AG04449 (cell line): ENCODE results near the gene VPS13D.

Experiments used
- CTCF ChIA-PET: fragments of 350-600 bp; formaldehyde crosslinking; extraction: SDS; loops from one replicate; lab custom pipeline; 2021; ENCODE audit warnings: antibody characterized with exemption; lab: Yijun Ruan, JAX
- POLR2A ChIA-PET: fragments of 400-600, 350-600 bp; formaldehyde crosslinking; extraction: SDS; loops from one replicate; lab custom pipeline; 2020; ENCODE audit warnings: antibody characterized with exemption, inconsistent platforms; lab: Yijun Ruan, JAX
- DNase-seq: peaks from one replicate; pipeline ENCODE4 v3.0.0-alpha.2; 2010; ENCODE audit warnings: low read depth, low spot score
- H3K4me3 ChIP-seq: 2 replicates; pipeline ENCODE4 v1.5.1; 2011; ENCODE audit warnings: low read depth, mild to moderate bottlenecking, control low read depth, low read length
- TF ChIP-seq, protein P1 (sequence below): IDR thresholded peaks from one replicate; pipeline ENCODE4 v1.5.1; 2011; ENCODE audit warnings: mild to moderate bottlenecking, moderate library complexity, low read length, control low read depth, inconsistent platforms; ENCODE audit not compliant: insufficient read depth; ENCODE audit errors: missing control alignments

Gene VPS13D

DNA sequence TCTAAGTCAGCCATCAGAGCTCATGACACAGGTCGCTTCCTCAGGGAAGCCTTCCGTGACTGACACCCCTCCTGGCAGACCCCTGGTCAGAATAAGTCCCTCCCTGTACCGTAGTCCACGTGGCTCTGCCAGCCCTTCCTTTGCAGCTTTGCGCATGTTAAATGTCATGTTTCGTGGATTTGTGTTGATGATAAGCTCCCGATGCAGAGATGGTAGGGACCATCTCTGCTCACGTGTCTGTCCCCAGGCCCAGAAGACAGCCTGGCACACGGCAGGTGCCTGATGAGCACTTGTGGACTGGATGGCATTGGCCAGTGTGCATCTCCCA is 312.3 kb downstream of the VPS13D start:
- ChIA-PET POLR2A (no interaction called here), CTCF (interaction anchor here (1.1 to 1.6 kb wide), 2 partner anchors 77 to 132 kb away, joined by 3 read pairs; no protein-coding TSS in a partner anchor)
- H3K4me3 ChIP-seq = no peak overlapping the region
- TF ChIP-seq, protein P1, sequence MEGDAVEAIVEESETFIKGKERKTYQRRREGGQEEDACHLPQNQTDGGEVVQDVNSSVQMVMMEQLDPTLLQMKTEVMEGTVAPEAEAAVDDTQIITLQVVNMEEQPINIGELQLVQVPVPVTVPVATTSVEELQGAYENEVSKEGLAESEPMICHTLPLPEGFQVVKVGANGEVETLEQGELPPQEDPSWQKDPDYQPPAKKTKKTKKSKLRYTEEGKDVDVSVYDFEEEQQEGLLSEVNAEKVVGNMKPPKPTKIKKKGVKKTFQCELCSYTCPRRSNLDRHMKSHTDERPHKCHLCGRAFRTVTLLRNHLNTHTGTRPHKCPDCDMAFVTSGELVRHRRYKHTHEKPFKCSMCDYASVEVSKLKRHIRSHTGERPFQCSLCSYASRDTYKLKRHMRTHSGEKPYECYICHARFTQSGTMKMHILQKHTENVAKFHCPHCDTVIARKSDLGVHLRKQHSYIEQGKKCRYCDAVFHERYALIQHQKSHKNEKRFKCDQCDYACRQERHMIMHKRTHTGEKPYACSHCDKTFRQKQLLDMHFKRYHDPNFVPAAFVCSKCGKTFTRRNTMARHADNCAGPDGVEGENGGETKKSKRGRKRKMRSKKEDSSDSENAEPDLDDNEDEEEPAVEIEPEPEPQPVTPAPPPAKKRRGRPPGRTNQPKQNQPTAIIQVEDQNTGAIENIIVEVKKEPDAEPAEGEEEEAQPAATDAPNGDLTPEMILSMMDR = no peak
- no peak for DNase-seq

DNA sequence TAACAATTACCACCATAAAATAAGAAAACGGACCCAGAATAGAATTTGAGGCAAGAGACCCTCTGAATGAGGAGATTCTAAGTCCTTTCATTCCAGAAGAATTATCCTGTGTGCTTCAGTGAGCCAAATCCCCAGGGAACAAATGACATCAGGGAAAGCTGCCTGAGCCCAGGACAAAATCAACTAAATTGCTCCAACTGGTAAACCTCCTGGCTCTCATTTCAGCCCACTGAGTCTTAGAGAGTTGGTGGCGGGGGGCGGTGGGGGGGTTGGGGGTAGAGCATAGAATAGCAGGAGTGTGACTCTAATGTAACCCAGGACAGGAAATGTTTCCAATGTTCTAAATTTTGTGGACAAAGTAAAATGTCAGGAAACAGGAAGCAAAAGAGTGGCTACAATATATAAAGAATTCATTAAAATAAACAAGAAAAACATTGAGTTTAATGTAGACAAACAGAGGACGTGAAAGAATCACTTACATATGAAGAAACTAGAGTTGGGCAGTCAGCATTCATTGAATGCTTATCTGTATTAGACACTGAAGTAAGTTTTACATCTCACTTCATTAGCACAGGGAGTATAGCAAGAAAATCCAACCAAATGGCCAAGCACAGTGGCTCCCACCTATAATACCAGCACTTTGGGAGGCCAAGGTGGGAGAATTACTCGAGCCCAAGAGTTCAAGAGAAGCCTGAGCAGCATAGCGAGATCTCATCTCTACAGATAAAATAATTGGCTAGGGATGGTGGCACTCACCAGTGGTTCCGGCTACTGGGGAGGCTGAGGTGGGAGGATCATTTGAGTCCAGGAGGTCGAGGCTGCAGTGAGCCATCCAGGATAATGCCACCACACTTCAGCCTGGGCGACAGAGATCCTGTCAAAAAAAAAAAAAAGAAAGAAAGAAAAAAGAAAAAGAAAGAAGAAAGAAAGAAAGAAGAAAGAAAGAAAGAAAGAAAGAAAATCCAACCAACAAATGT is 313.1 kb downstream of the VPS13D start:
- no peak overlapping the region for H3K4me3 ChIP-seq
- CTCF ChIA-PET = interaction anchor here (1.6 kb wide), 1 partner anchor 133 kb away, joined by 3 read pairs; no protein-coding TSS in a partner anchor
- no peak for DNase-seq
- TF ChIP-seq, protein P1 = no peak
- POLR2A ChIA-PET = no interaction called here

DNA sequence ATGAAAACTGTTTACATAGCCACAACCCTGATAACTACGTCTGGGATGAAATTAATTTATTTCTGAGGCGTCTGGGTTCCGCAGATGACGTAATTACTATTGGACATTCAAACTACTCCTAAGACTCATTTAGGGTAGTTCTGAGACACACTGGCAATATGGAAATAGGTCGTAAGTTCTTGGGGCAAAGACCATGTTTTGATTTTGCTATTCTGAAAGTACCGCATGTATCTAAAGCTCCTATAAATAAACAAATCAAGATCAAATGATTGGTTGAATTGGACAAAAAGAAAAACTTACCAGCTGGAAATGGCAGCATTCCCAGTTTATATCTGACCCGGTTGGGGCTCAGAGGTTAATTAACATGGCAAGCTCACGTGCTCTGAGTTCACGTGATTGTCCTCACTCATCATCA is 313.9 kb downstream of the VPS13D start:
- TF ChIP-seq, protein P1 = no peak
- ChIA-PET CTCF (no interaction called here), POLR2A (no interaction called here)
- no peak for DNase-seq
- no peak overlapping the region for H3K4me3 ChIP-seq

DNA sequence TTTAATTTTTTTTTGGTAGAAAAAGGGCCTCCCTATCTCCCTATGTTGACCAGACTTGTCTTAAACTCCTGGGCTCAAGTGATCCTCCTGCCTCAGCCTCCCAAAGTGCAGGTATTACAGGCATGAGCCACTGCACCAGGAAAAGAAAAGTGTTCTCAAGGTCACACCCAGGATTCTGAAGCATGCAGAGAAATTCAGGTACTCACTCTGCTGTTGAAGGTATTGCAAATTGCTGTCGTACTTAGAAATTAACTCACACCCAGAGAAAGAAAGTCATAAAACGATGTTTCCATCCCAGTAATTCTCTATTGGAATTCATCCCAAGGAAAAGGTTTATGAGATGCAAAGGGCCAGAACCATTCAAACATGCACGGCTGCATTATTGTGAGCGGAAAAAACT is 314.5 kb downstream of the VPS13D start:
- DNase-seq = no peak
- ChIA-PET CTCF (no interaction called here), POLR2A (no interaction called here)
- no peak overlapping the region for H3K4me3 ChIP-seq
- TF ChIP-seq, protein P1 = no peak

DNA sequence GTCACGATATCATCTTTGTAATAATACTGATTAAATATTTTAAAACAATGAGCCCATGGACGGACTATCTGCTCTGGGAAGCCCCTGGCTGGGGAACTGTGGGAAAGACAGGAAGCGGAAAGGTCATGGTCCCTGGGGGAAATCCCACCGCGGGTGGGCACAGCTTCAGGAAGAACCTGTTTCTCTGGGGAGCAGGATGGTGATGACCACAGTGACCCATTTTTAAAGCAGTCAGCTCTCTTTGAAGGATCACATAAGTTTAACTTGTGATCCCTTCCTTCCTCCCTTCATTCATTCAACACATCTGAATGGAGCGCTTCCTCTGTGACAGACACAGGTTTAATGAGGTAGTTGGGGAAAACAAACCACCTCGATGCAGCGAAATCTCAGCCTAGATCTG is 315.2 kb downstream of the VPS13D start:
- no peak overlapping the region for H3K4me3 ChIP-seq
- no peak for DNase-seq
- ChIA-PET POLR2A (no interaction called here), CTCF (no interaction called here)
- TF ChIP-seq, protein P1 = no peak

DNA sequence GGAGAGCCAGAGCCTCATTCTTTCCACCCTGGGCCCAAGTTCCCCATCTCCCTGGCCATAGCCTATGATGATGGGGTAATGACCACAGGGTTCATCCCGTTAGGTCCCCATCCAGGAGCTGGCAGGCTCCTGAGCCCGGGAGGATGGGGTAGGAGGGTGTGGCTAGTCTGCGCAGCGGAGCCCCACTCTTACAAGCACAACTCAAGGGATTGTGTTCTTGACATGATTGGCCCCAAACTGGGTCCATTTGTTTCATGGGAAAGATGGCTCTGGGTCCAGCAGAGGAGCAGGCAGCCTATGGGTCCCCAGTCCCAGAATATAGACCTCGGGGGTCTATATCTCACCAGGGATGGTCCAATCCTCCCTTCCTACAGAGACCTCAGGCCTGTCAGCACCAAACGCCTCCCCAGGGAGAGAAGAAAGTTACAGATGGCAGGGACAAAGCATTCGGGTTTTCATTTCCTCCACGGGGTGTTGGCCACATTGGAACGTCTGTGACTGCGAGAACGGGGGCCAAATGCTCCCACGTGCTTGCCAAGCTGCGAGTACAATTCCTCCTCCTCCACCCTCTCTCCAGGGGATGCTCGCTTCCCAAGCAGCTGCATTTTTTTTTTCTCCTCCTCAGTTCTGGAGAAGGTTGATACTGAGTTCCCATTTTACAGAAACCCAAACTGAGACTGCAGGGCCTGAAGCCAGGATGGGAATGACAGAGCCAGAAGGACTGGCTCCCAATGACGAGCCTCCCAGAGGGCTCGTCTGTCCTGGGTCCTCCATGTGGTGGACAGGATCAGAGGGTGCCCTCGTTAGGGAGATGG is 317.1 kb downstream of the VPS13D start:
- POLR2A ChIA-PET = no interaction called here
- CTCF ChIA-PET = interaction anchor here (1.3 to 1.9 kb wide), 2 partner anchors 9 to 232 kb away, joined by 3 to 5 read pairs; no protein-coding TSS in a partner anchor
- H3K4me3 ChIP-seq = no peak overlapping the region

More for the DNA sequence above, 317.1 kb downstream of the VPS13D start:
- TF ChIP-seq, protein P1 = no peak
- DNase-seq = no peak
